SU-DHL-6 (cell line): ENCODE results near the gene PSMG1.
"Not testable (repeated sequence)": the region's sequence is repeated elsewhere in the genome, so short reads cannot be mapped to it uniquely, and the experiment has no call there.

ENCODE experiments used
- H2AFZ ChIP-seq: fragments of 200-600 bp; sonication (generic); 2 replicates; pipeline ENCODE4 v1.6.1; 2014; ENCODE audit warnings: low read depth, mild to moderate bottlenecking, moderate library complexity, mixed read lengths, antibody characterized with exemption, low read length; ENCODE audit not compliant: severe bottlenecking
- H3F3A ChIP-seq: fragments of 200-600 bp; shearing (Covaris generic); 2 replicates; pipeline ENCODE4 v1.6.0; 2016; ENCODE audit warnings: antibody characterized with exemption, mild to moderate bottlenecking; ENCODE audit not compliant: insufficient read depth
- H3K27ac ChIP-seq: fragments of 200-600 bp; sonication (generic); 2 replicates; pipeline ENCODE4 v1.5.1; 2016; ENCODE audit warnings: low read depth, mild to moderate bottlenecking, low read length, moderate library complexity, mixed read lengths
- H3K27me3 ChIP-seq: fragments of 200-600 bp; sonication (generic), shearing (Covaris generic); 2 replicates; pipeline ENCODE4 v1.6.0; 2014; ENCODE audit warnings: mild to moderate bottlenecking, low read length
- H3K36me3 ChIP-seq: fragments of 200-600 bp; sonication (generic); 2 replicates; pipeline ENCODE4 v1.6.1; 2014; ENCODE audit warnings: mild to moderate bottlenecking, low read length, mixed read lengths
- H3K4me2 ChIP-seq: fragments of 300-600, 200-600 bp; shearing (Covaris generic), sonication (generic); 2 replicates; pipeline ENCODE4 v1.6.0; 2014; ENCODE audit warnings: low read length, low read depth, mild to moderate bottlenecking; ENCODE audit not compliant: poor library complexity, severe bottlenecking
- H3K4me3 ChIP-seq: fragments of 200-600 bp; sonication (generic); 2 replicates; pipeline ENCODE4 v1.5.1; 2014; ENCODE audit warnings: antibody characterized with exemption, low read length, mild to moderate bottlenecking, mixed read lengths; ENCODE audit not compliant: insufficient read depth, poor library complexity, severe bottlenecking
- H3K79me2 ChIP-seq: fragments of 200-600 bp; sonication (generic); 2 replicates; pipeline ENCODE4 v1.6.1; 2014; ENCODE audit warnings: mild to moderate bottlenecking, low read length, moderate library complexity; ENCODE audit not compliant: insufficient read depth
- H3K9ac ChIP-seq: fragments of 200-600 bp; sonication (generic); 2 replicates; pipeline ENCODE4 v1.7.0; 2014; ENCODE audit warnings: mild to moderate bottlenecking, low read length
- H3K9me2 ChIP-seq: fragments of 200-600 bp; sonication (generic); replicated peaks from 2 replicates; pipeline ENCODE4 v1.6.1; 2014; ENCODE audit warnings: low read length; ENCODE audit not compliant: insufficient read depth
- H3K9me3 ChIP-seq: fragments of 200-600 bp; sonication (generic); 2 replicates; pipeline ENCODE4 v1.6.1; 2014; ENCODE audit warnings: low read length, mixed read lengths; ENCODE audit not compliant: insufficient read depth
- H4K20me1 ChIP-seq: fragments of 200-600 bp; sonication (generic); 2 replicates; pipeline ENCODE4 v1.6.1; 2014; ENCODE audit warnings: low read depth, mild to moderate bottlenecking, antibody characterized with exemption, low read length, moderate library complexity, mixed read lengths
- CTCF ChIP-seq: fragments of 200-600 bp; sonication (generic); IDR thresholded peaks from one replicate; pipeline ENCODE4 v1.5.1; 2017; ENCODE audit warnings: antibody characterized with exemption, mild to moderate bottlenecking, low read length, moderate library complexity; ENCODE audit not compliant: insufficient read depth, poor library complexity, severe bottlenecking
- EZH2phosphoT487 ChIP-seq: fragments of 200-600 bp; sonication (generic), shearing (Covaris generic); conservative IDR thresholded peaks from 2 replicates; pipeline ENCODE4 v1.6.1; 2018; ENCODE audit warnings: mild to moderate bottlenecking, antibody characterized with exemption, low read length, moderate library complexity, mixed read lengths

Gene PSMG1

GRCh38 chr21:39141502-39141901 is 41.7 kb downstream of the PSMG1 start:
- Histone ChIP-seq H3K9ac (no peak overlapping the region), H3K79me2 (no peaks in the 10 kb centered on the region), H3K9me3 (peaks cover 5% of the 10 kb centered on the region; the same call in 1 of the 2 replicates), H4K20me1 (no peaks in the 10 kb centered on the region), H3F3A (no peaks in the 10 kb centered on the region), H3K9me2 (no peaks in the 10 kb centered on the region), H3K27ac (no peak overlapping the region), H3K4me3 (no peak overlapping the region), H3K36me3 (no peaks in the 10 kb centered on the region), H2AFZ (no peak overlapping the region), H3K4me2 (no peak overlapping the region), H3K27me3 (no peaks in the 10 kb centered on the region)
- TF ChIP-seq CTCF (no peak), EZH2phosphoT487 (no peak)

GRCh38 chr21:39137248-39138178 is 45.7 kb downstream of the PSMG1 start:
- Histone ChIP-seq H3K9ac (no peak overlapping the region), H3K36me3 (no peaks in the 10 kb centered on the region), H3K9me3 (no peaks in the 10 kb centered on the region), H3F3A (no peaks in the 10 kb centered on the region), H3K79me2 (no peaks in the 10 kb centered on the region), H2AFZ (no peak overlapping the region), H4K20me1 (no peaks in the 10 kb centered on the region), H3K9me2 (no peaks in the 10 kb centered on the region), H3K4me3 (no peak overlapping the region), H3K4me2 (no peak overlapping the region), H3K27me3 (no peaks in the 10 kb centered on the region), H3K27ac (no peak overlapping the region)
- TF ChIP-seq CTCF (no peak), EZH2phosphoT487 (no peak)

- Histone ChIP-seq H3K9me3 (no peaks in the 10 kb centered on the region), H3K9ac (no peak overlapping the region), H4K20me1 (no peaks in the 10 kb centered on the region), H3F3A (no peaks in the 10 kb centered on the region), H3K4me2 (no peak overlapping the region), H3K4me3 (no peak overlapping the region), H3K9me2 (no peaks in the 10 kb centered on the region), H3K79me2 (no peaks in the 10 kb centered on the region), H3K27me3 (no peaks in the 10 kb centered on the region), H2AFZ (no peak overlapping the region), H3K27ac (no peak overlapping the region), H3K36me3 (no peaks in the 10 kb centered on the region)
- TF ChIP-seq EZH2phosphoT487 (no peak), CTCF (no peak)
Observed at GRCh38 chr21:39136711-39137110, 46.5 kb downstream of the PSMG1 start.

GRCh38 chr21:39136138-39136537 is 47.1 kb downstream of the PSMG1 start:
- H3K9me3 ChIP-seq, H3K27me3 ChIP-seq, H3K9ac ChIP-seq, H3K79me2 ChIP-seq, H3K9me2 ChIP-seq, H3F3A ChIP-seq, H4K20me1 ChIP-seq, H3K27ac ChIP-seq, H3K36me3 ChIP-seq, H3K4me2 ChIP-seq, H3K4me3 ChIP-seq, H2AFZ ChIP-seq: not testable (repeated sequence)
